ENCODE measurements around the gene EXOC3L4.

The EXOC3L4 gene

DNA sequence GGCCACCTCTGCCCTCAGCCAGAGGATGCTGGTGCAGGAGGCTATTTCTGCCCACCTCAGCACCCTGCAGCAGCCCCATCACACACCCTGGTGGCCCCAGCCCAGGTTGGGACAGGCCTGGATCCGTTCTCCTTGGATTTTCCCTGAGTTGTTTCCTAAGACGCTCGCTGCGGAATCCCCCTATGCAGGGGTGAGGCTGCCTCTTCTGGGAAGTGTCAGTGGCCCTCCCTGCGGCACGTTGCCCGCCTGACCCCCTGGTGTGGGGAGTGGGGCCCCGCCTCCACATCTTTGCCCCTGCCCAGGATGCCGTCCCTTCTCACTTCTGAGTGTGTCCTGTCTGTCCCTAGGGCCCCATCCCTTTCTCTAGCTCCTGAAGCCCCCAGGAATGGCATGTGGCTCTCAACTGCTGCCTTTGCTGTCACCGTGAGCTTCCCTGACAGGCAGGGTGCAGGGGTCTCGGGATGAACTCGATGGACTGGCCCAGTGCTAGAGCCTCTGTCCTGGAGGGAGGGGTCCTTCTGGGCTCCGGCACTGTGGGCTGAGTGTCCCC is 594 bp upstream of the EXOC3L4 start:
- no peak for DNase-seq

DNA sequence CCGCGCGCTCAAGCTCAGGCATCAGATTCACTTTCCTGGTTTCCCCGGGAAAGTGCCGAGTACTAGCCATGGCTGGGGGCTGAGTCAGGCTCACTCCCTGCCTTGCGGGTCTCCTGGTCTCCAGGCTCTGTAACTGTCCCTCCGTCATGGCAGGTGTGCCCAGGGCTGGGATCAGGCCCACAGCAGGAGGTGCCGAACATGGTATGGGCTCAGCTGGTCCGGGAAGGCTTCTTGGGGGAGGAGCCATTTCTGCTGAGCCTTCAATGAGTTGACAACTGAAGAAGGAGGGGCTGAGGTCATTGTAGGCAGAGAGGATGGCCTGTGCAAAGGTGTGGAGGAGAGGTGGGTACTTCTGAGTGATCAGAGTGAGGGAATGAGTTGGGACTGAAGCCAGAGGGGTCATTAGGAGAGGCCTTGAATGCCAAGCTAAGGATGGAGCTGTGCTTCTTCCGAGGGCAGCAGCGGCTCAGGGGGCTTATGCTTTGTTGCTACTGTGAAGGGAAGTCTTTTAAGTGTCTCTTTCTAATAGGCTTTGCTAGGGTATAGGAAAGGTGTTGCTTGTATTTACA is 769 bp downstream of the EXOC3L4 start:
- no peak for DNase-seq

DNA sequence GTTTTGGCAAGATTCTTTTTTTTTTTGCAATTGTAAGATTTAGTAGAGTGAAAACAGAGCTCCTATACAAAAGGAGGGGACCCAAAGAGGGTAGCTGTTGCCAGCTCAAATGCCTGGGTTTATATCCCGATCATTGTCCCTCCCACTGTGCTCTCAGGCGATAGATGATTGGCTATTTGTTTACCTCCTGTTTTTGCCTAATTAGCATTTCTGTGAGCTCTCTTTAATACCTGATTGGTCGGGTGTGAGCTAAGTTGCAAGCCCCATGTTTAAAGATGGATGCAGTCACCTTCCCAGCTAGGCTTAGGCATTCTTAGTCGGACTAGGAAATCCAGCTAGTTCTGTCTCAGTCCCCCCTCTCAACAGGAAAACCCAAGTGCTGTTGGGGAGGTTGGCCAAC is 1.9 kb downstream of the EXOC3L4 start:
- DNase-seq, result no peak

DNA sequence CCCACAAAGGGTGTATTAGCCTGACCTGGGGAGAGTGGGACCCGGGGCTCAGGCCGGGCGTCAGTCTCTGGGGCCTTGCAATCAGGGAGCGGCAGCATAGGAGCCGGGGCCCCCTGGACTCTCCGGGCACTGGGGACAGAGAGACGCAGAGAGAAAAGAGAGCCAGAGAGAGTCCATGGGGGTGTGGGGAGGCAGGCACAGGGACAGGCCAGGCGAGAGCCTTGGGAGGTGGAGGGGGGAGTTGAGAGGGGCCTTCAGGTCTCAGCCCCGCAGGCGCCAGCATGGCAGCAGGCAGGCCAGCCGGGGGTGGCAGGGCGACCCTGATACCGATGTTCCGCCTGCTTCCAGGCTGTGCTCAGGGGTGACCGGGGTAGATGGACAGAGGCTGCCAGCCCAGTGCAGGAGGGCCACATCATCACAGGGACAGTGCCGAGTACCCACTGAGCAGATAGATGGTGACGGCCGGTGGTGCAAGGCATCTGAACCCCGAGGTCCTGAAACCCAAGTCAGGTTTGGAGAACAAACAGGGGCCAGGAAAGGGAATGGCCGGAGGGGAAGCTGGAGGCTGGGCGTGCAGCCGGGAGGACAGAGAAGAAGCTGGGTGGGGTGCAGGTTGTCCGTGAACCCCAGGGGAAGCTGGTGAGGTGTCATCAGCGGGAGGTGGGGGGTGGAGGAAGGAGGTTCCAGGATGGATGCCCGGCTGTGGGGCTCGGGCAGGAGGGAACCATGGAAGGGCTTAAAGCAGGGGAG is 2.9 kb downstream of the EXOC3L4 start:
- no peak for DNase-seq

DNA sequence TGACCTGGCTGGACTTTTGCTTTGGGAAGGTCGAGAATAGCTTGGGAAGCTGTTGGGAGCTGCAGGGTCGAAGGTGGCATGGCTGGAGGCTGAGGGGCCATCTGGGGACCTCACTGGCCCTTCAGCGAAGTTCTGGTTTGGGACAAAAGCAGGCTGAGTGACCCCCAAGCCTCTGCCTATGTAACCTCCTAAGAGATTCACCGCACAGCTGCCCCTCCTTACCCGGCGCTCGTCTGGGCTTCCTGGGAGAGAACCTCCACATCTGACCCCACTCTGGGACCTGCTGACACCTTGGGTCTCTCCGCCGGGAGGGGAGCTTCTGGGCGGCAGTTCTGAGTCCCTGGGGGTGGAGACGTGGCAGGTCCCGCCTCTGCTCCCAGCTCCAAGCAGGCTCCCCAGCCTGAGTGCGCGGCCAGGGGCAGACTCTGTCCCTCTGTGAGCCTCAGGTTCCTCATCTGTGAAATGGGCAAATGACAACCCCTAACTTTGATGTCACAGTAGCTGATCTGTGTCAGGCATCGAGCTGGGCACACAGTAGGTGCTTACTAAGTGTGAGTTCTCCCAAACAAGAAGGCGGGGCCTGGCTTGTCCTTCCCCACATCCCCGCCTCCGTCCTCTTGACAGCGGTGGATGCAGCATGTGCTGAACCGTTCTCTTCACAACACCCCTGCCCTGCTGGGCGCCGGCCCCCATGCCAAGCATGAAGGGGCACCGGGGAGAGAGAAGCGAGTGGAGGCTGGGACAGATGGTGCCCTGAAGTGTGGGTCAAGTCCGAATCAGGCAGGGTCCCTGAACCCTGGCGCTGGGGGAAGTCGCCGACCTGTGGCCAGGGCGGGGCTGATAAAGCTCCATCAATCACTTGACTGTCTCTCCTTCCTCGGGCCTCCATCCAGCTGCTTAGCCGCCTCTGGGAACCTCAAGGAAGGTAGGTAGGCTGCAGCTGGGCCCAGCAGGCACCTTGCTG is 3.8 kb downstream of the EXOC3L4 start:
- no peak for DNase-seq

DNA sequence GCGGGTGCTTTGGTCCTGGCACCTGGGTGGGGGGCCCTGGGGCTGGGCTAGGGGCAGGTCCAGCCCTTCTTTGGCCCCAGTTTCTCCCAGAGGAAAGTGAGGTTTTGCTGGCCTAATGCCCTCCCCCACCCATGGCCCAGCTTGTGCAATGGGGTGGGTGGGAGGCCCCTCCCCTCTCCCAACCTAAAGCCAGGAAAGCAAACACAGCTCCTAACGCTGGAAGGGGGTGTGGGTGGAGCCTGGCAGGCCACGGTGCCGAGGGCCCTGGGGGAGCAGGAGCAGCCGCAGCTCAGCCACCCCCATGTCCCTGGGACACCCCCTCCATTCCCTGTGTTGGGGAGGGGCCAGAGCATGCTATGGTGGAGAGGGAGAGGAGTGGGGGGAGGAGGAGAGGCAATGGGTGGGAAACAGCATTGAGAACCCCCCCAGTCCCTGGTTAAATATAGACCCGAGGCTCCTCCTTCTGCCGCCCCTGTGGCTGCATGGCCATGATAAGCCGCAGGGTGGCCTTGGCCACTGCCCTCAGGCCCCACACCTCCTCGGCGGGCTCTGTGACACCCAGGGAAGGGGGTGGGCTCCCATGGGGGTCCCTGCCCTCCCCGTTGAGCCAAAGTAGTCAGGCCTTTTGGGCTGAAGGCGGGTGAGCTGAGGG is 4.7 kb downstream of the EXOC3L4 start:
- DNase-seq, result no peak

DNA sequence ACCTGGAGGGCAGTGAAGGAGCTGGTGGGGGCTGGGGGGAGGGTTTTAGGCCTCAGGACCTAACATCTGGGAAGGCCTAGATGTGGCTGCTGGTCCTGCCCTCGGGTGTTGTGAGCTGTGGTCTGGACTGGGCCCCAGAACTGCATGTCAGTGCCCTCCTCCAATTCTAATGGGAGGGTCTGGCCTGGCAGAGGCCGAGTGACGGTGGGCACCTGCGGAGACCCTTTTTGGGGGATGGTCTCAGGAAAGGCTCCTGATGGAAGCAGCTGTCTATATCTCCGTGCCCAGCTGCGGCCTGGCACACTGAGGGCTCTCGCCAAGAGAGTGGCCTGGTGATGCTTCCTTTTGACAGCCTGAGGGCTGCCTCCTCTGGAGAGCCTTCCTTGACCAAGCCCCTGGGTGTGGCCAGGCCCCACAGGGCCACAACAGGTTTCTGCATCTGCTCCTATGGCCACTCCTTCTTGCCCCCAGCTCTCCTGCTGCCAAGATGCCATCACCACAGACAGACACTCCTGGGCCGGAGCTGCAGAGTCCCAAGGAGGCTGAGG is 5.3 kb downstream of the EXOC3L4 start:
- no peak for DNase-seq

DNA sequence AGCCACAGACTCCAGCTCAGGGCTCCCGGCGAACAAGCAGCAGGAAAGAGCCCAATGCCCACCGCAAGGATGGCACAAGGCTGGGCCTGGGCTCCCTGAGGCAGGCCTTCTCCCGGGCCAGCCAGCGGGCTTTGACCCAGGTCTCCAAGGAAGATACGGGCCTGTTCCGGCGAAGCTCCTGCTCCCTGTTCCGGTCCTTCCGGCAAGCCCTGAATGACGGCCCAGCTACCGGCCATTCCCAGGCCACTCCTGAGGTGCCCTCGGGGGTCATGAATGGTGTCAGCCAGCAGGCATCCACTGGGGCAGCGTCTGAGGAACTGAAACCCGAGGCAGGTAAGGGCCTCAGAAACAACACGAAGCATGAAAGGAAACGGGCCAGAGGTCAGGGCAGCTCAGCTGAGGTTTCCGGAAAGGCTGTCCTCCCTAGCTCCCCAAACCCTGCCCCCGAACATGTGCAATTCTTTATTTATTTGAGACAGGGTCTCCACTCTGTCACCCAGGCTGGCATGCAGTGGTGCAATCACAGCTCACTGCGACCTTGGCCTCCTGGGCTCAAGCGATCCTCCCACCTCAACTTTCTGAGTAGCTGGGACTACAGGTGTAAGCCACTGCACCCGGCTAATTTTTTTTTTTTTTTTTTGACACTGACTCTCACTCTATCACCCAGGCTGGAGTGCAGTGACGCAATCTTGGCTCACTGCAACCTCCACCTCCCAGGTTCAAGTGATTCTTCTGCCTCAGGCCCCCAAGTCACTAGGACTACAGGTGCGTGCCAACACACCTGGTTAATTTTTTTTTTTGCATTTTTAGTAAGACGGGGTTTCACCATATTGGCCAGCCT is 6.0 kb downstream of the EXOC3L4 start:
- DNase-seq, result no peak

DNA sequence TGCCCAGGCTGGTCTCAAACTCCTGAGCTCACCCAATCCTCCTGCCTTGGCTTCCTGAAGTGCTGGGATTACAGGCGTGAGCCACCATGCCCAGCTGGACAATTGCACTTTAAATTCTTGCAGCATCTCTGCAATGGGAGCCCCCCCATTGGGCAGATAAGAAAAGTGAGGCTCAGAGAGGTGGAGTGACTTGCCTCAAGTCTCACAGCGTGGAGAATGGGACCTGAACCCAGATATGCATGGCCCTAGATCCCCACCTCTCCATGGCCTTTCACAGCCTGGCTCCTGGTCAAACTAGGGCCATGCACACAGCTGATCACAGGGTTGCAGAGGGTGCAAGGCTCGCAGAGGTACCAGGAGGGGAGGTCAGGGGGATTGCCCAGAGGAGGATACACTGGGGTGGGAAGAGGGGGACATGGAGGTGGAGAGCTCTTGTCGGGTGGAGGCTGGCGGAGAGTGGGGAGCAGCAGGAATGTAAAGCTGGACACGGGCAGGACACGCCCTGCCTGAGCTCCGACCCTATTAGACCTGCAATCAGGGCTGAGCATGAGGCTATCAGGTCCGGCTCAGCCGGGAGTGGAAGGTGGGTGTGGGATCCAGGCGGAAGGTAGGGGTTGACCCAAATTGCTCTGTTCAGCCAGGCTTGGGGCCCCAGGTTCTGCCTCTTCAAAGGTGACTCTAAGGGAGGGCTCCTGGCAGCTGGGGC is 6.9 kb downstream of the EXOC3L4 start:
- DNase-seq, result no peak

DNA sequence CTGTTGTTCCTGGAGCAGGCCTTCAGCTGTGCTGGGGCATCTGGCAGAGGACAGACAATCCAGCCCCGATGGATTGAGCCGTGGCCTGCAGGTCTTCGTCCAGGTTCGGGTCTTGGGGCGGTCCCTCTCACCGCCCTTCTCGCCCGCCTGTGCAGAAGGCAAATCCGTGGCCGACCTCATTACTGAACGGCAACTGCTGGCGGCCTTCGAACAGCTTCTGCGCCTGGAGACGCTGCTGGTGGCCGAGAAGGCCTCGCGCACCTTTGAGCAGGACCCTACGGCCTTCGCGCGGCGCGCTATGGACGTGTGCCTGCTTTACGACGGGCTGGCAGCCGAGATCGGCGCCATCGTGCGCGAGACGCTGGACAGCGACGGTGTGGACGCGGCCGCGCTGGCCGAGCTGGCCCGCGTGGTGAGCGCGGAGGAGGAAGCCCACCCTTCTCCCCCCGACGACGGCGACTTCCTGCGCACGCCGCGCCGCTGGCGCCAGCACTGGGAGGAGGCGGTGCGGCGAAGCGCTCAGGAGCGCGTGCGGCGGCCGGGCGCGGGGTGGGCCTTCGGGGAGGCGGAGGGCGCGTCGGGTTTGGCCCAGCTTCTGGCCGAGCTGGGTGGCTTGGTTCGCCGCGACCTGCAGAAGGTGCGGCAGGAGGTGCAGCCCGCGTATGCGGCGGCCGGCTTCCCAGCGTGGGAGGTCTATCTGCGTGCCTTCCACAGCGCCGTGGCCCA is 7.6 kb downstream of the EXOC3L4 start:
- no peak for DNase-seq

DNA sequence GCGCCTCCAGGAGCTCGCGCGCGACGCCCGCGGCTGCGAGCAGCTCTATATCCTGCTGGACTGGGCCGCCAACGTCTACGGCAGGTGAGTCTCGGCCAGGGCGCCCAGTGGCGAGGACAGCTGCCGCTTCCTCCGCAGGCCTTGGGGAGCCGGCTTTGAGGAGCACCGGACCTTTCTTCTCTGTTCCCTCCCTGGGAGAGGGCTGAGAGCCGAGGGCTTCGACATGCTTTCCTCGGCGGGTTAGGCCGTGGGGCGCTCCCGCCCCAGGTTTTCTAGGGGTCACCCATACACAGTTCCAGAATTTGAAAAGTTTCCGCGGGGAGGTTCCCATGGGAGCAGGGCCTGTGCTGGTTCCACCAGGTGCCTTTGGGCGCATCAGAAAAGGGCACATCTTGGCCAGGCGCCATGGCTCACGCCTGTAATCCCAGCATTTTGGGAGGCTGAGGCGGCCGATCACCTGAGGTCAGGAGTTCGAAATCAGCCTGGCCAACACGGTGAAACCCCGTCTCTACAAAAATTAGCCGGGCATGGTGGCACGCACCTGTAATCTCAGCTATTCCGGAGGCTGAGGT is 8.2 kb downstream of the EXOC3L4 start:
- no peak for DNase-seq

DNA sequence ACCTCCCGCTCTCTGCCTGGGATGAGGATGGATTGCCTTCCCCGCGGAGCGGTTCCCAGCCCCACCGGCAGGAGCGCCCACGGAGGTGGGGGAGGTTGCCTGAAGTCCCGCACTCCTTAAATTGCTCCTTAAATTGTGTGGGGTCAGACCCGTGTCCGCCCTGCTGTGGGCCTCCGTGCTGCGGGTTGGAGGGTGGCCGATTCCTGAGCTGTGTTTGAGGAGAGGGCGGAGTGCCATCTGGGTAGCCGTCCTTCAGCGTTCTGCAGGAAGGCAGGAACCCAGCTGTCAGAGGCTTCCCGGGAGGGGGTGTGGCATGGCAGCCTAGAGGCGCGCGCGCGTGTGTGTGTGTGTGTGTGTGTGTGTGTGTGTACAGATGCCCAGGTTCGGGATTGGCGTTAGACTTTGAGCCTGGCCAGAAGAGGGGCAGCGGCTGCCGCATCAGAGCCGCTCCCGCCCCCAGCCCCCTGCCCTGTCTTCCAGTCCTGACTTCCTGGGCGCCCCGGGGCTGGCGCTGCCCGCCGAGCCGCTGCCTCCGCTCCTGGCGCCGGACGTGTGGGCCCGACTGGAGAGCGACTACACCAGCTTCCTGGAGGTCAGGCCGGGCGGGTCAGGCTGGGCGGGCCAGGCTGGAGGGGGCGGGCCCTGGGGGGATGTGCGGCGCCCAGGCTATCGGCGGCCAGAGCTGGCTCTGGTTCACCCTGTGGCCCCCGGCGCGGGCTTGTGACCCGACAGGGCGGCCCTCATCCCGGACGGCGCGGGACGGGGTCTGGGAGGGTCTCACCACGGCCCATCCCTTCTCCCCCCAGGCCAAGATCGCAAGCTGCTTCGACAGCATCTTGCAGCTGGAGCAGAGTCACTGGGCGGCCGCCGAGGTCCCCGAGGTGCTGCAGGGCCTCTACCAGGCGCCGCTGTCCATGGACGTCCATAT is 9.2 kb downstream of the EXOC3L4 start:
- DNase-seq, result no peak

DNA sequence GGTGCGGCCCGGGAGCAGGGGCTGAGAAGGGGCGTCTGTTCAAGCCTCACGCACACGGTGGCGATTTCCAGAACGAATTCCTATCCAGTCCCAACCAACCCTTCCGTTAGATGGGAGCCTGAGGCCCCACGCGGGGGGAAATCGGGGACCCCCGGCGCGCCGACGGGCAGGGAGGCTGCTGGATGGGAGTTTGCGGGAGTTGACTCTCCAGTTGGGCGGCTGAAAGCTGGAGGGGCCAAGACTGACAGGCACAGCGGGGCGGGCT is 9.8 kb downstream of the EXOC3L4 start:
- no peak for DNase-seq

DNA sequence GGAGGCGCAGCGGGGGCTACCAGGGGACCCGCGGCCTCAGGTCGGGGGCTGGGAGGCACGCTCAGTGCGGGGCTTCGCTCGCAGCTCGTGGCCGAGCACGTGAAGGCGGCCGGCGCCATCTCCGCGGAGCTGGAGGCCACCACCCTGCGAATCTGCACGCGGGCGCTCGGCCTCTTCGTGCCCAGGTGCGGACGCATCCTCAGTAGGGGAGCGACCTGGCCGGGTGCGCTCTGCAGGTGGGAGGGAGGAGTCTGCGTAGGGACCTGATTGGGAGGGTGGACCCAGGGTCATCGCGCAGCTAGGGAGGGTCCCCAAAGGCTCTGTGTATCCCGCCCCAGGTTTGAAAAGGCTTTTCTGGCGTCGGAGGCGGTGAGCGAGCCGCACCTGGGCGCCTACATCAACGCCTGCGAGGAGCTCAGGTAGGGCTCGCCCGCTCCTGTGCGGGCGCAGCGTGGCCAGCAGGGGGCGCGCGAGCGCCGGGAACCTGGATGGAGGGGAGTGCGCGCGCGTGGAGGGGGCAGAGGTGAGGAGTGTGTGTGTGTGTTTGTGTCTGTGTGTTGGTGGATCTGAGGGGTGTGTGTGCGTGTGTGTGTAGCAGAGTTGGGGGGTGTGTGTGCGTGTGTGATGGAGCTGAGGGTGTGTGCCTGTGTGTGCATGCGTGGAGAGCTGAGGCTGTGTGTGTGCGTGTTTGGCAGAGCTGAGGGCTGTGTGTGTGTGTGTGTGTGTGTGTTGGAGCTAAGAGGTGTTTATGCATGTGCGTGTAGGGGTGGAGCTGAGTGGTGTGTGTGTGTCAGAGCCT is 10.3 kb downstream of the EXOC3L4 start:
- DNase-seq, result peak in 1 of 2 experiments; percentile 4

DNA sequence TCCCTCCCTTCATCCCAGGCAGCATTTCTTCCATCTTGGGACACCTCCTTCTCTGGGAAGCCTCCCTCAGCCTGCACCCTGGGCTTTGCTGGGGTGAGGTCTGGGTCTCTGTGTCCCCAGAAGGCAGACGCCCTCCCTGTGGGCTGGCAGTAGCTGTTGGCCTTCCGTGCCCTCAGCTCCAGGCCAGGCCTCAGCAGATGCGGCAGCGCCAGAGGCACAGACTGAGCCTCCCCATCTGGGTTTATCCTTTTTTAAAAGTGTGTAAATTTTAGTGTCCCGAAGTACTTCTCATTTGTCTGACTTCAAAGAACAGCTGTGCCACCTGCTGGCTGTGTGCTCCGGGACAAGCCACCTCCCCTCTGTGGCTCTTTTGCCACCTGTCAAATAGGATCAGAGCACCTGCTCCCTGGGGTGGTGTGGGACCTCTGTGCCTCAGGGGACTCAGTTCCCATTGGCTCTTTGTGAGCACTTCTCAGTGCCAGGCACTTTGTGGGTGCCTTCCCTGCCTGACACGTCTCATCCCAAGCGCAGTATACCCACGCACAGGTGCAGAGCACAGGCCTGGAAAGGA is 11.1 kb downstream of the EXOC3L4 start:
- DNase-seq, result no peak

DNA sequence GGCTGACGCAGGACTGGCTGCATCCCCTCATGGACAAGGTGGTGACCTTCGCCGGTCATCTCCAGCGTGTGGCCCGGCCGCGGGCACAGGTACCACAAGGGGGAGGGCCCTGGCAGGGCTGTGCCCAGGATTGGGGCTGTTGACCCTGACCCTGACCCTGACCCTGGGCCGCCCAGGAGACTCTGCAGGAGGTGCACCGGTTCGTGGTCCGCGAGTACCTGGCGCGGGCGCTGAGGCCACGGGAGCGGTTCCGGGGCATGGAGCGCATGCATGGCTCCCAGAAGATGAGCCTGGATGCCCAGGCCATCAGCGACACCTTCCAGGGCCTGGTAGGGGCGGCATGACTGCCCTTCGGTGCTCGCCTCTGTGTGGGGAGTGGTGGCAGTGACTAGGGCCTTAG is 12.9 kb downstream of the EXOC3L4 start:
- DNase-seq, result no peak

DNA sequence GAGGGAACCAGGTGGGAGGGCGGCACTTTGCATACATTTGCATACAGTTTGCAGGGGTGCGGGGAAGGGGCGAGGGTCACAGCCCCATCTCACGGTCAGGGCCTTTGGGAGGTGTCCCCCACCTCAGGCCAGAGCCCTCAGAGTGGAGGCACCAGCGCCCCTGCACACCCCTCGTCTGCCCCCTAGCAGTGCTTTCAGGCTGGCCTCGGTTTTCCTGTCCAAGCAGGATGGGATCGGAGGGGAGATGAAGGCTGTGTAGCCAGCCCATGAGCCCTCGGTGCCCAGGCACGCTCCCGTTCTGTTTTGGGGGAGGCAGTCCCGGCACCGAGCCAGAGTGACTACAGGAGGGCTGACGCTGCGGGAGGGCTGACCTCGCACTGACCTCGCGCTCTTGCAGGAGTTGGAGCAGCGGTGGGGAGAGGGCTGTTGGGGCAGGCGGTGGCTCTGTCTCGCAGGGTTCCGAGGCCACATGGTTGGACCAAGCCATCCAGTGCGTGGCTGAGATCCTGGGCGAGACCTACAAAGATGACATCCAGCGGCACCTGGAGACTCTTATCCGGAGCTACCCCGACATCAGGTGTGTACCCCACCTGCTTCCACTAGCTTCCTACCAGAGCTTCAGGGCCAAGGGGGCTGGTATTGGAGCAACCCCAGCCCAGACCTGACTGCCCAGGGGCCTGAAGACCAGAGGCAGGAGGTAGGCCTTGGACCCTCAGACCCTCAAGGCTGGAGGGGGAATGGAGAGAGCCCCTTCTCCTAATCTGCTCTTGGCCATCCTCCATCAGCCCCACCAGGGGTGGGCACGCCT is 13.6 kb downstream of the EXOC3L4 start:
- no peak for DNase-seq

Data from cerebellar nuclear complex (tissue), 1 donor.